ENCODE measurements around the gene NOS2. TPM values are rescaled to one million over a fixed set of nuclear protein-coding genes. Genes with fewer than 3 reads are reported as not detected.

Gene NOS2
- total RNA-seq, 1 donor from 2014 or later: 0.09 TPM

- H3K9me3 ChIP-seq (ENCODE audit: insufficient read depth, low read depth, low read length): no peaks in the 10 kb centered on the region
- Mint-ChIP-seq H3K9me3 (ENCODE audit: unreplicated experiment) (no peaks in the 10 kb centered on the region), H3K4me3 (ENCODE audit: unreplicated experiment) (no peak overlapping the region), H3K4me1 (ENCODE audit: low read depth, unreplicated experiment) (peaks cover 13% of the 10 kb centered on the region), H3K36me3 (ENCODE audit: low read depth, unreplicated experiment) (no peaks in the 10 kb centered on the region), H3K27me3 (ENCODE audit: low read depth, unreplicated experiment) (peaks cover 16% of the 10 kb centered on the region), H3K27ac (ENCODE audit: unreplicated experiment) (no peak overlapping the region)
- no peak overlapping the region for H3K4me3 ChIP-seq (ENCODE audit: insufficient read depth, low read depth, low read length)
- H3K4me1 ChIP-seq (ENCODE audit: insufficient read depth, low read length): peaks cover 7% of the 10 kb centered on the region
- no peaks in the 10 kb centered on the region for H3K79me2 ChIP-seq (ENCODE audit: insufficient read depth, low read length)
- H4K20me1 ChIP-seq (ENCODE audit: insufficient read depth, low read length): no peaks in the 10 kb centered on the region
- H3K27me3 ChIP-seq (ENCODE audit: insufficient read depth, low read length): peaks cover 2% of the 10 kb centered on the region
- H3K36me3 ChIP-seq (ENCODE audit: insufficient read depth, low read length): no peaks in the 10 kb centered on the region
- no peak overlapping the region for H3K27ac ChIP-seq (ENCODE audit: low read depth, low read length)
- FAIRE-seq (no peak), DNase-seq (ENCODE audit: low read depth) (no peak)
- no peak overlapping the region for H3K9ac ChIP-seq (ENCODE audit: low read length)
- H3K4me2 ChIP-seq (ENCODE audit: low read length): no peak overlapping the region
- no peak for TF ChIP-seq EZH2 (IDR thresholded peaks at IDR 0.05; ENCODE audit: insufficient read depth, low read length)
- no peak for TF ChIP-seq CTCF (IDR thresholded peaks at IDR 0.05; ENCODE audit: insufficient read depth, low read depth, low read length)
- H2AFZ ChIP-seq (ENCODE audit: low read depth, low read length): no peak overlapping the region
Measured at GRCh38 chr17:27776882-27777624, 23.3 kb downstream of the NOS2 start.

- H3K4me3 ChIP-seq (ENCODE audit: insufficient read depth, low read depth, low read length): no peak overlapping the region
- DNase-seq (ENCODE audit: low read depth) (no peak), FAIRE-seq (no peak)
- no peaks in the 10 kb centered on the region for H4K20me1 ChIP-seq (ENCODE audit: insufficient read depth, low read length)
- Mint-ChIP-seq H3K27ac (ENCODE audit: unreplicated experiment) (no peak overlapping the region), H3K36me3 (ENCODE audit: low read depth, unreplicated experiment) (no peaks in the 10 kb centered on the region), H3K4me3 (ENCODE audit: unreplicated experiment) (no peak overlapping the region), H3K27me3 (ENCODE audit: low read depth, unreplicated experiment) (peaks cover 16% of the 10 kb centered on the region), H3K9me3 (ENCODE audit: unreplicated experiment) (peaks cover 2% of the 10 kb centered on the region), H3K4me1 (ENCODE audit: low read depth, unreplicated experiment) (no peaks in the 10 kb centered on the region)
- H2AFZ ChIP-seq (ENCODE audit: low read depth, low read length): no peak overlapping the region
- no peak overlapping the region for H3K27ac ChIP-seq (ENCODE audit: low read depth, low read length)
- no peak for TF ChIP-seq EZH2 (IDR thresholded peaks at IDR 0.05; ENCODE audit: insufficient read depth, low read length)
- TF ChIP-seq CTCF (IDR thresholded peaks at IDR 0.05; ENCODE audit: insufficient read depth, low read depth, low read length): no peak
- no peak overlapping the region for H3K9ac ChIP-seq (ENCODE audit: low read length)
- no peaks in the 10 kb centered on the region for H3K4me1 ChIP-seq (ENCODE audit: insufficient read depth, low read length)
- no peak overlapping the region for H3K4me2 ChIP-seq (ENCODE audit: low read length)
- no peaks in the 10 kb centered on the region for H3K27me3 ChIP-seq (ENCODE audit: insufficient read depth, low read length)
- no peaks in the 10 kb centered on the region for H3K79me2 ChIP-seq (ENCODE audit: insufficient read depth, low read length)
- no peaks in the 10 kb centered on the region for H3K9me3 ChIP-seq (ENCODE audit: insufficient read depth, low read depth, low read length)
- H3K36me3 ChIP-seq (ENCODE audit: insufficient read depth, low read length): no peaks in the 10 kb centered on the region
Measured at GRCh38 chr17:27771586-27771985, 28.7 kb downstream of the NOS2 start.

GRCh38 chr17:27770877-27771276, 29.5 kb downstream of the NOS2 start:
- no peaks in the 10 kb centered on the region for H3K4me1 ChIP-seq (ENCODE audit: insufficient read depth, low read length)
- H3K4me3 ChIP-seq (ENCODE audit: insufficient read depth, low read depth, low read length): no peak overlapping the region
- H2AFZ ChIP-seq (ENCODE audit: low read depth, low read length): no peak overlapping the region
- H3K4me2 ChIP-seq (ENCODE audit: low read length): no peak overlapping the region
- DNase-seq (ENCODE audit: low read depth): no peak
- H3K27me3 Mint-ChIP-seq (ENCODE audit: low read depth, unreplicated experiment): peaks cover 19% of the 10 kb centered on the region
- no peak overlapping the region for H3K27ac Mint-ChIP-seq (ENCODE audit: unreplicated experiment)
- no peaks in the 10 kb centered on the region for H3K27me3 ChIP-seq (ENCODE audit: insufficient read depth, low read length)
- H3K79me2 ChIP-seq (ENCODE audit: insufficient read depth, low read length): no peaks in the 10 kb centered on the region
- FAIRE-seq: no peak
- H3K4me3 Mint-ChIP-seq (ENCODE audit: unreplicated experiment): no peak overlapping the region
- H3K9me3 Mint-ChIP-seq (ENCODE audit: unreplicated experiment): peaks cover 2% of the 10 kb centered on the region
- no peaks in the 10 kb centered on the region for H3K4me1 Mint-ChIP-seq (ENCODE audit: low read depth, unreplicated experiment)
- H4K20me1 ChIP-seq (ENCODE audit: insufficient read depth, low read length): no peaks in the 10 kb centered on the region
- H3K9ac ChIP-seq (ENCODE audit: low read length): no peak overlapping the region
- no peak overlapping the region for H3K27ac ChIP-seq (ENCODE audit: low read depth, low read length)
- H3K36me3 Mint-ChIP-seq (ENCODE audit: low read depth, unreplicated experiment): no peaks in the 10 kb centered on the region
- no peaks in the 10 kb centered on the region for H3K36me3 ChIP-seq (ENCODE audit: insufficient read depth, low read length)
- TF ChIP-seq EZH2 (IDR thresholded peaks at IDR 0.05; ENCODE audit: insufficient read depth, low read length) (no peak), CTCF (IDR thresholded peaks at IDR 0.05; ENCODE audit: insufficient read depth, low read depth, low read length) (no peak)
- H3K9me3 ChIP-seq (ENCODE audit: insufficient read depth, low read depth, low read length): no peaks in the 10 kb centered on the region
